HepG2 (cell line): ENCODE data around the gene GCHFR. TPM values are rescaled to one million over a fixed set of nuclear protein-coding genes. Genes with fewer than 3 reads are reported as not detected.

ENCODE experiments used
- CEBPZ ChIP-seq: IDR thresholded peaks from 2 replicates; pipeline ENCODE4 v1.6.1; 2012; ENCODE audit warnings: low read length, improper control_type of control experiment
- CTCF ChIP-seq: sonication (generic); formaldehyde crosslinking; IDR thresholded peaks from 2 replicates; pipeline ENCODE4 v1.5.0; 2020; ENCODE audit warnings: mild to moderate bottlenecking, missing genetic modification reagents, moderate library complexity
- HNF1B ChIP-seq: sonication (generic); formaldehyde crosslinking; IDR thresholded peaks from 2 replicates; pipeline ENCODE4 v1.5.1; 2020; ENCODE audit warnings: mild to moderate bottlenecking, moderate library complexity, missing genetic modification reagents
- HNRNPUL1 ChIP-seq: fragments of 200-400 bp; formaldehyde crosslinking; IDR thresholded peaks from 2 replicates; pipeline ENCODE4 v1.6.1; 2017; ENCODE audit warnings: low read depth, mild to moderate bottlenecking, low read length, moderate library complexity
- JUN ChIP-seq: sonication (generic); formaldehyde crosslinking; IDR thresholded peaks from 2 replicates; pipeline ENCODE4 v1.4.0; 2020; ENCODE audit warnings: mild to moderate bottlenecking, missing genetic modification reagents
- MED13 ChIP-seq: sonication (generic); formaldehyde crosslinking; IDR thresholded peaks from 2 replicates; pipeline ENCODE4 v1.5.0; 2020; ENCODE audit warnings: missing genetic modification reagents
- RARA ChIP-seq: IDR thresholded peaks from 2 replicates; pipeline ENCODE4 v1.6.1; 2016; ENCODE audit warnings: missing genetic modification reagents, missing compliant biosample characterization
- RFX3 ChIP-seq: IDR thresholded peaks from 2 replicates; pipeline ENCODE4 v1.6.1; 2016; ENCODE audit warnings: missing biosample characterization, missing genetic modification reagents
- SMAD1 ChIP-seq: sonication (generic); formaldehyde crosslinking; IDR thresholded peaks from 2 replicates; pipeline ENCODE4 v1.4.0; 2020; ENCODE audit warnings: missing genetic modification reagents, low read depth, mild to moderate bottlenecking, borderline replicate concordance
- TBP ChIP-seq: sonication (generic); formaldehyde crosslinking; IDR thresholded peaks from 2 replicates; pipeline ENCODE4 v1.5.0; 2020; ENCODE audit warnings: missing genetic modification reagents
- TEAD2 ChIP-seq: sonication (generic); formaldehyde crosslinking; IDR thresholded peaks from 2 replicates; pipeline ENCODE4 v1.9.0; 2021; ENCODE audit warnings: missing genetic modification reagents
- ZBTB7B ChIP-seq: sonication (generic); formaldehyde crosslinking; IDR thresholded peaks from 2 replicates; pipeline ENCODE4 v1.4.0; 2020; ENCODE audit warnings: missing genetic modification reagents
- ZNF160 ChIP-seq: sonication (generic); formaldehyde crosslinking; IDR thresholded peaks from 2 replicates; pipeline ENCODE4 v1.8.0; 2022; ENCODE audit warnings: mild to moderate bottlenecking, inconsistent platforms, missing genetic modification reagents
- ZNF280D ChIP-seq: sonication (generic); formaldehyde crosslinking; IDR thresholded peaks from 2 replicates; pipeline ENCODE4 v1.5.1; 2020; ENCODE audit warnings: mild to moderate bottlenecking, missing genetic modification reagents
- ZNF329 ChIP-seq: sonication (generic); formaldehyde crosslinking; IDR thresholded peaks from 2 replicates; pipeline ENCODE4 v1.9.0; 2021; ENCODE audit warnings: low read depth, mild to moderate bottlenecking, missing genetic modification reagents
- ZNF549 ChIP-seq: sonication (generic); formaldehyde crosslinking; IDR thresholded peaks from 2 replicates; pipeline ENCODE4 v1.5.0; 2020; ENCODE audit warnings: missing genetic modification reagents
- ZNF576 ChIP-seq: sonication (generic); formaldehyde crosslinking; IDR thresholded peaks from 2 replicates; pipeline ENCODE4 v1.4.0; 2020; ENCODE audit warnings: mild to moderate bottlenecking, missing genetic modification reagents
- ZNF746 ChIP-seq: sonication (generic); formaldehyde crosslinking; IDR thresholded peaks from 2 replicates; pipeline ENCODE4 v1.8.0; 2022; ENCODE audit warnings: mild to moderate bottlenecking, missing genetic modification reagents
- ZNF775 ChIP-seq: sonication (generic); formaldehyde crosslinking; IDR thresholded peaks from 2 replicates; pipeline ENCODE4 v1.4.0; 2020; ENCODE audit warnings: missing genetic modification reagents, mild to moderate bottlenecking, moderate library complexity, borderline replicate concordance
- polyA plus RNA-seq, 8 experiments: library from polyadenylated mRNA; depleted of rRNA in 3 of 8; stranded (reverse) in 7 of 8; unstranded in 1 of 8; fragments of >200 nt; fragmentation: Illumina TruSeq in 4 of 8; extraction: Trizol in 4 of 8; gene quantifications; 2 replicates each; pipeline versions ENCODE4 v1.2.1 to v1.2.3, GENCODE V29; 2011 to 2016; ENCODE audit warnings: low read depth in 4 of 8, missing spikeins in 1 of 8, mixed read lengths in 1 of 8; ENCODE audit not compliant: insufficient read depth in 1 of 8
- total RNA-seq, 5 experiments: library from RNA; depleted of rRNA; stranded (reverse); fragments of >200 nt; fragmentation: Illumina TruSeq; extraction: Trizol; gene quantifications; 2 replicates each; pipeline ENCODE4 v1.2.3, GENCODE V29; 2016; ENCODE audit warnings: low read depth in 1 of 5

GCHFR gene
- total and polyA plus RNA-seq, 2 of the 13 experiments (the other 11 are each of a cell fraction or from before 2014, with no cell fraction given), result 51.5 to 92.4 TPM

- peak; percentile 70 for TF ChIP-seq CTCF (CRISPR knock-in tag)
- no peak for TF ChIP-seq ZNF280D (CRISPR knock-in tag)
- TF ChIP-seq TBP (CRISPR knock-in tag), result no peak
- TF ChIP-seq TEAD2 (CRISPR knock-in tag), result no peak
- no peak; the same call in none of the 2 replicates for TF ChIP-seq HNRNPUL1
- TF ChIP-seq ZNF329 (CRISPR knock-in tag), result peak; percentile 85
- TF ChIP-seq RFX3 (CRISPR knock-in tag), result no peak
- peak; percentile 49 for TF ChIP-seq RARA
- TF ChIP-seq MED13 (CRISPR knock-in tag), result no peak; the same call in 1 of the 2 replicates
- TF ChIP-seq ZNF549 (CRISPR knock-in tag), result no peak
- no peak for TF ChIP-seq CEBPZ
- peak; percentile 87; the same call in 1 of the 2 replicates for TF ChIP-seq HNF1B (CRISPR knock-in tag)
- TF ChIP-seq ZBTB7B, result peak; percentile 85; the same call in 1 of the 2 replicates
- TF ChIP-seq SMAD1 (CRISPR knock-in tag), result no peak
- no peak; the same call in none of the 2 replicates for TF ChIP-seq ZNF746 (CRISPR knock-in tag)
- peak; percentile 28; the same call in 1 of the 2 replicates for TF ChIP-seq JUN
- TF ChIP-seq ZNF576 (CRISPR knock-in tag), result no peak; the same call in 1 of the 2 replicates
- TF ChIP-seq ZNF775 (CRISPR knock-in tag), result no peak; the same call in 1 of the 2 replicates
- no peak; the same call in 1 of the 2 replicates for TF ChIP-seq ZNF160 (CRISPR knock-in tag)
These were observed at the start of gene GCHFR (continued) for GRCh38 chr15:40763801-40764628.
